Neural progenitor cell (in vitro differentiated cells): Measurements from ENCODE around the gene GALNS. TPM values are rescaled to one million over a fixed set of nuclear protein-coding genes. Genes with fewer than 3 reads are reported as not detected.

Experiments used
- DNase-seq: peaks from one replicate; pipeline ENCODE4 v3.0.0-alpha.2; 2016; ENCODE audit warnings: low spot score
- H2AFZ ChIP-seq: fragments of 200-600 bp; sonication (generic); replicated peaks from 2 replicates; pipeline ENCODE4 v1.6.1; 2016; ENCODE audit warnings: antibody characterized with exemption
- H3F3A ChIP-seq: fragments of 200-600 bp; sonication (generic); 2 replicates; pipeline ENCODE4 v1.6.1; 2016; ENCODE audit warnings: antibody characterized with exemption, low read depth
- H3K27ac ChIP-seq: fragments of 200-600 bp; sonication (generic); 2 replicates; pipeline ENCODE4 v1.5.1; 2016; ENCODE audit warnings: mild to moderate bottlenecking
- H3K27me3 ChIP-seq: fragments of 200-600 bp; sonication (generic); 2 replicates; pipeline ENCODE4 v1.6.1; 2016; ENCODE audit warnings: mild to moderate bottlenecking, moderate library complexity
- H3K36me3 ChIP-seq: fragments of 200-600 bp; sonication (generic); 2 replicates; pipeline ENCODE4 v1.5.1; 2016
- H3K4me1 ChIP-seq: fragments of 200-600 bp; sonication (generic); 2 replicates; pipeline ENCODE4 v1.6.1; 2016; ENCODE audit warnings: mixed run types
- H3K4me2 ChIP-seq: fragments of 200-600 bp; sonication (generic); 2 replicates; pipeline ENCODE4 v1.6.1; 2016
- H3K4me3 ChIP-seq: fragments of 200-600 bp; sonication (generic); 2 replicates; pipeline ENCODE4 v1.5.1; 2016
- H3K79me2 ChIP-seq: fragments of 200-600 bp; sonication (generic); 2 replicates; pipeline ENCODE4 v1.6.1; 2016; ENCODE audit warnings: low read depth
- H3K9ac ChIP-seq: fragments of 200-600 bp; sonication (generic); 2 replicates; pipeline ENCODE4 v1.6.1; 2016
- H3K9me3 ChIP-seq: fragments of 200-600 bp; sonication (generic); 2 replicates; pipeline ENCODE4 v1.5.1; 2016; ENCODE audit warnings: low read depth
- H4K20me1 ChIP-seq: fragments of 200-600 bp; sonication (generic); 2 replicates; pipeline ENCODE4 v1.6.1; 2016; ENCODE audit warnings: low read depth
- H3K27ac Mint-ChIP-seq: 3 replicates; pipeline ENCODE4 v1.8.0; 2021; ENCODE audit warnings: mixed read lengths
- H3K27me3 Mint-ChIP-seq: 2 replicates; pipeline ENCODE4 v1.8.0; 2022; ENCODE audit warnings: low read depth, mild to moderate bottlenecking, inconsistent platforms, moderate library complexity, mixed read lengths; ENCODE audit not compliant: insufficient read depth
- H3K36me3 Mint-ChIP-seq: 3 replicates; pipeline ENCODE4 v1.8.0; 2021; ENCODE audit warnings: mixed read lengths
- H3K4me1 Mint-ChIP-seq: 3 replicates; pipeline ENCODE4 v1.8.0; 2021; ENCODE audit warnings: mixed read lengths
- H3K4me3 Mint-ChIP-seq: 3 replicates; pipeline ENCODE4 v1.8.0; 2021; ENCODE audit warnings: mild to moderate bottlenecking, moderate library complexity, mixed read lengths
- H3K9me3 Mint-ChIP-seq: 3 replicates; pipeline ENCODE4 v1.8.0; 2020; ENCODE audit warnings: mixed read lengths
- EZH2 ChIP-seq: fragments of 200-600 bp; sonication (generic); IDR thresholded peaks from 2 replicates; pipeline ENCODE4 v1.6.1; 2017; ENCODE audit warnings: antibody characterized with exemption, mild to moderate bottlenecking, moderate library complexity
- EZH2phosphoT487 ChIP-seq: fragments of 200-600 bp; sonication (generic); IDR thresholded peaks from 2 replicates; pipeline ENCODE4 v1.6.1; 2017; ENCODE audit warnings: antibody characterized with exemption
- total RNA-seq: library from RNA; depleted of rRNA; stranded (reverse); fragments of >200 nt; gene quantifications from 2 replicates; pipeline ENCODE4 v1.2.3, GENCODE V29; 2015; ENCODE audit warnings: low replicate concordance
- TF ChIP-seq, protein P1 (sequence below): fragments of 200-600 bp; sonication (generic); IDR thresholded peaks from 2 replicates; pipeline ENCODE4 v1.5.1; 2017; ENCODE audit warnings: antibody characterized with exemption, mild to moderate bottlenecking

GALNS gene
- total RNA-seq, 1 donor from 2014 or later = 5.0 TPM

DNA sequence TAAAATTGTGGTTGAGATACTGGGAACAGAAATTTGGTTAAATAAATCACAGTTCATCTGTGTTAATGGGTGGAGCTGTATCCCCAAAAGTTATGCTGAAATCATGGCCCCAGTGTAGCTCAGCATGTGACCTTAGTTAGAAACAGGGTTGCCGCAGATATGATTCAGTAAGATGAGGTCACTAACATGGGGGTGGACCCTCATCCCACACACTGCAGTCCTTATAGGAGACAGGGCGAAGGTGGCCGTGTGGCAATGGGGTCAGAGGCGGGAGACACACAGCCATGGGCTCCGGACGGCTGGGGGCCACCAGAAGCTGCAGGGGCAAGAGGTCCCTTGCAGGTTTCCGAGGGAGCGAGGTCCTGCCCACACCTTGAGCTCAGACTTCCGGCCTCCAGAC lies 10.7 kb downstream of the GALNS start:
- H3K36me3 Mint-ChIP-seq = peaks cover 3% of the 10 kb centered on the region
- H3K4me1 ChIP-seq = no peaks in the 10 kb centered on the region
- H2AFZ ChIP-seq = no peak overlapping the region
- H3K9me3 Mint-ChIP-seq = no peaks in the 10 kb centered on the region
- TF ChIP-seq, protein P1, sequence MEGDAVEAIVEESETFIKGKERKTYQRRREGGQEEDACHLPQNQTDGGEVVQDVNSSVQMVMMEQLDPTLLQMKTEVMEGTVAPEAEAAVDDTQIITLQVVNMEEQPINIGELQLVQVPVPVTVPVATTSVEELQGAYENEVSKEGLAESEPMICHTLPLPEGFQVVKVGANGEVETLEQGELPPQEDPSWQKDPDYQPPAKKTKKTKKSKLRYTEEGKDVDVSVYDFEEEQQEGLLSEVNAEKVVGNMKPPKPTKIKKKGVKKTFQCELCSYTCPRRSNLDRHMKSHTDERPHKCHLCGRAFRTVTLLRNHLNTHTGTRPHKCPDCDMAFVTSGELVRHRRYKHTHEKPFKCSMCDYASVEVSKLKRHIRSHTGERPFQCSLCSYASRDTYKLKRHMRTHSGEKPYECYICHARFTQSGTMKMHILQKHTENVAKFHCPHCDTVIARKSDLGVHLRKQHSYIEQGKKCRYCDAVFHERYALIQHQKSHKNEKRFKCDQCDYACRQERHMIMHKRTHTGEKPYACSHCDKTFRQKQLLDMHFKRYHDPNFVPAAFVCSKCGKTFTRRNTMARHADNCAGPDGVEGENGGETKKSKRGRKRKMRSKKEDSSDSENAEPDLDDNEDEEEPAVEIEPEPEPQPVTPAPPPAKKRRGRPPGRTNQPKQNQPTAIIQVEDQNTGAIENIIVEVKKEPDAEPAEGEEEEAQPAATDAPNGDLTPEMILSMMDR = no peak
- TF ChIP-seq EZH2phosphoT487 = no peak
- no peak for TF ChIP-seq EZH2
- H3K9me3 ChIP-seq = no peaks in the 10 kb centered on the region
- no peaks in the 10 kb centered on the region for H3F3A ChIP-seq
- H3K27ac Mint-ChIP-seq = no peak overlapping the region
- DNase-seq = no peak
- H3K4me3 Mint-ChIP-seq = no peak overlapping the region
- peaks cover 3% of the 10 kb centered on the region for H3K4me1 Mint-ChIP-seq
- H3K4me3 ChIP-seq = no peak overlapping the region
- no peak overlapping the region for H3K4me2 ChIP-seq
- H3K9ac ChIP-seq = no peak overlapping the region
- H3K27ac ChIP-seq = no peak overlapping the region
- peaks cover 4% of the 10 kb centered on the region for H4K20me1 ChIP-seq
- H3K27me3 Mint-ChIP-seq = peaks cover 7% of the 10 kb centered on the region
- no peaks in the 10 kb centered on the region for H3K79me2 ChIP-seq
- H3K27me3 ChIP-seq = no peaks in the 10 kb centered on the region
- H3K36me3 ChIP-seq = no peaks in the 10 kb centered on the region

DNA sequence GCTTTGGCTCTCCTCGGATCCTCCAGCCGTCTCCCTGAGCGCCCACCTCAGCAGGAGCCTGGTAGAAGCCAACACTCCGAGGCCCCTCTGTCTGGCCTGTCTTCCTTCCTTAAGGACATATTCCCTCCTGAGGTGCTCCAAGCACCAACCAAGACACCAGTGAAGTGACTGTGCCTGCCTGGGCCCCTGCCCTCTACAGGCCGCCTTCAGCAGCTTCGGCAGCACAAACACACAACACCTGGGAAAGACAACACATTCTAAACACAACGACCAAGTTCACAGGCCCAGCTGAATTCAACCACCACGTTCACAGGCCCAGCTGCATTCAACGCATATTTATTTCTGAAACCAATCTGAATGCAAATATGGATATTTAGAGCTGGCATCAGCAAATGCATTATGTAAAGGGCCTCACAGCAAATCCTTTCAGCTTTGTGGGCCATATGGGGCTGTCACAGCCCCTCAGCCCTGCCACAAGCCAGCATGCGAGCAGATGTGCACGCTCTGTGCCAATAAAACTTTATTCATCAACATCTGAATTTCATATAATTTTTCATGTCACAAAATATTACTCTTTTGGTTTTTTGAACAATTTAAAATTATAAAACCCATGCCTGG lies 12.2 kb downstream of the GALNS start:
- Mint-ChIP-seq H3K4me1 (peaks cover 3% of the 10 kb centered on the region), H3K27ac (peak overlapping the region; percentile 54), H3K4me3 (no peak overlapping the region), H3K36me3 (peaks cover 2% of the 10 kb centered on the region), H3K27me3 (peaks cover 10% of the 10 kb centered on the region), H3K9me3 (no peaks in the 10 kb centered on the region)
- H4K20me1 ChIP-seq = peaks cover 4% of the 10 kb centered on the region
- H3K9ac ChIP-seq = peak overlapping the region; percentile 27
- DNase-seq = peak; percentile 17
- H3K9me3 ChIP-seq = no peaks in the 10 kb centered on the region
- no peaks in the 10 kb centered on the region for H3K4me1 ChIP-seq
- no peak overlapping the region for H3K4me2 ChIP-seq
- no peak for TF ChIP-seq EZH2
- TF ChIP-seq, protein P1 = peak; percentile 30
- H3K4me3 ChIP-seq = no peak overlapping the region
- no peak overlapping the region for H3K27ac ChIP-seq
- no peak overlapping the region for H2AFZ ChIP-seq
- no peaks in the 10 kb centered on the region for H3K36me3 ChIP-seq
- H3F3A ChIP-seq = no peaks in the 10 kb centered on the region
- no peaks in the 10 kb centered on the region for H3K27me3 ChIP-seq
- no peaks in the 10 kb centered on the region for H3K79me2 ChIP-seq

DNA sequence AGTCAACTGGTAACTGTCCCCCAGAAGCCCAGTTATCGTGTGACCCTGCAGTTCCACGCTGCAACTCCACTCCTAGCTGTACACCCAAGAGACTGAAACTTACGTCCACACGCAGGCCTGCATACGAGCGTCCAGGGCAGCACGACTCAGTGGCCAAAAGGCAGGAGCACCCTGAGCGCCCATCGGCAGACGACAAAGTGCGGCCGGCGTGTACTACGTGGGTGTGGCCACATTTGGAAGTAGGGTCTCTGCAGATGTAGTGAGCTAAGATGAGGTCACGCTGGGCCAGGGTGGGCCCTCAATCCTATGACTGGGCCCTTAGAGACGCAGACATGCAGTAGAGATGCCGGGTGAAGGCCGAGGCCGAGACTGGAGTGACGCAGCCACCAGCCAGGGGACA lies 13.5 kb downstream of the GALNS start:
- Mint-ChIP-seq H3K27ac (no peak overlapping the region), H3K9me3 (no peaks in the 10 kb centered on the region), H3K4me3 (peak overlapping the region; percentile 24), H3K27me3 (peaks cover 8% of the 10 kb centered on the region), H3K4me1 (peaks cover 3% of the 10 kb centered on the region), H3K36me3 (no peaks in the 10 kb centered on the region)
- DNase-seq = no peak
- H3K4me2 ChIP-seq = no peak overlapping the region
- H3K4me3 ChIP-seq = no peak overlapping the region
- no peak overlapping the region for H3K9ac ChIP-seq
- peaks cover 4% of the 10 kb centered on the region for H4K20me1 ChIP-seq
- H3F3A ChIP-seq = no peaks in the 10 kb centered on the region
- no peak overlapping the region for H3K27ac ChIP-seq
- H2AFZ ChIP-seq = no peak overlapping the region
- no peaks in the 10 kb centered on the region for H3K27me3 ChIP-seq
- no peaks in the 10 kb centered on the region for H3K36me3 ChIP-seq
- H3K4me1 ChIP-seq = no peaks in the 10 kb centered on the region
- TF ChIP-seq EZH2phosphoT487 = no peak
- TF ChIP-seq, protein P1 = no peak
- no peak for TF ChIP-seq EZH2
- no peaks in the 10 kb centered on the region for H3K9me3 ChIP-seq
- H3K79me2 ChIP-seq = no peaks in the 10 kb centered on the region
